ENCODE results near the gene LDLRAD4. TPM values are rescaled to one million over a fixed set of nuclear protein-coding genes. Genes with fewer than 3 reads are reported as not detected.

LDLRAD4 gene
- total RNA-seq, 1 donor from 2014 or later = 24.7 TPM

DNA sequence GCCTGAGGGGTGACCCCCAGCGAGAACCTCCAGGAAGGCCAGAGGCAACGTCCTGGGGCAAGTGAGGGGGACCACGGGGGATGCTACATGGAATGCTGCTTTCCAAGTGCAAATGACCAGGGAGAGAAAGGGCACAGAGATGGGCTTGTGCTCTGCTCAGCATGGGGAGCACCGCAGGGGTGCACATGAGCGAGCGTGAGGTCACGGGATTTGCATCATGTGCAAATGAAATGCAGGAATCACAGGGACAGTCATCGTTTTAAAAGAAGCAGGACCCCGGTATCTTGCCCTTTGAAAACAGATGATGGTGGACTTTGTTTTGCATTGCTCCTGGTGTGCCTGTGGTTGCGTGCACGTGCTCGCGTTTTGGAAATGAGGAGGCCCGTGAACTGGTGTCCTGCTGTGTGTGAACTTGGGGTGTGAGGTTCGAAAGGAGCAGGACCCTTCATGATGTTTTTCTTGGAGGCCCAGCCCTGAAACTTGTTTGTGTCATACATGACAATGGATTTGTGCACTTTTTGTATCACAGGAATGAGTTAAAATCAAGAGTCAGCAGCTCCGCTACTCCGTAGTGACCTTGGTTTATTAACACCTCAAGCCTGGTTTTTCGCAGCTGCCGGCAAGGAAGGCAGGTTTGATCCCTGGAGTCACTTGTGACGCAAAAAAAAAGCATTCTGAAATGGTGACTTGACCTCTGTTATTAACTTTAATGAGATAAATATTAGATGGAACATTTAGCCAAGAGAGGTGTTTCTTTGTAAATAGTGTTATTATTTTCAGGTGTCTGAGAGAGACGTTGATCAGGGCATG, 234.5 kb downstream of the LDLRAD4 start:
- intact Hi-C loops (cut with micrococcal nuclease) = no loop called here

DNA sequence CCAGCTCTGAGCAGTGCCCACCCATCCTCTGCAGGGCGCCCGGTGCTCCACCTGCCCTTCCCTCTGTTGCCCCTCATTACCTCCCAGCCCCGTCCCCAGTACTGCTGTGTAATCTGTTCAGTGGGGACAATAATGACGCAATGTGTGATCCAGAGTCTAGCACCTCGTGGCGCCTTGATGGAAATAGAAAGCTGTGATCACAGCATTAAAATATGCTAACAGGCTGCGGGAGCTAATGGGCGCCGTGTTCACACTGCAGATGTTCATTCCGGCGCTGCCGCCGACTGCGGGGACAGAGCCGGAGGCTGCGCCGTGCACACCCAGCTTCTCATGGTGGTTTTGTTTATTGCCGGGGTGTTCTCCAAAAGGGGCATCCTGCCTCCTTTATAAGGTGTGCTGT, 235.2 kb downstream of the LDLRAD4 start:
- intact Hi-C loops (cut with micrococcal nuclease) = no loop called here

DNA sequence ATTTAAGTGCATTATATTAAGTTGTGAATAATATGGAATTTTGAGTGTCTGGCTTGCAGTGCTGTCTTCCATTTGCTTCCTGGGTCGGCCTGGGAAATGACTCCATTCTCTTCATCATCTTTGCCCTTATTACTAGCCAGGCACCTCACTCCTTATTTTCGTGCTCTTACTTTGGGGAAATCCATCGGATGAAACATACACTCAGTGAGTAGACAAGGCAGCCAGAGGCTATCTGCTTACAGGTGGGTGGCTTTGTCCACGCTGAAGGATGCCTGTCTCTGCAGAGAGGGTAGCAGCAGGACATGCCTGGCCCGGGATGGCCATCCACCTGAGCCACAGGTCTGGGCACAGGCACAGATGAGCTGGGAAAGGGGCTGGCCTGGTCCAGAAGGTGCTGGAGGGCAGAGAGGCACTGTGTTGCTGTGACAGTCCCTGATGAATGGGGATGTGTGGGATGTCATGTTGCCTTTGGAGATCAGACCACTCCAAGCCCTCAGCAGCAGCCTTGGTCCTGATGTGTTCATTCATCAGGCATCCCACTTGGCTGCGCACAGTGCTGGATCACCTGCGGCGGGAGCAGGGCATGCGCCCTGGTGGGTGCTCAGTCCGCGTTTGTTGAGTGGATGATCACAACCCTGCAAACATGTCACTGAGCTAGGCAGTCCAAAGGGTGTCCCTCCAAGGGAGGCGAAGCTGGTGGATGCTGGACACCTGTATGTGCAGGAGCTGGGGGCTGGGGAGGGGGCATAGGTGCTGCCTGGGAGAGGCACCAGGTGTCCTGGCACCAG, 236.0 kb downstream of the LDLRAD4 start:
- intact Hi-C loops (cut with micrococcal nuclease) = no loop called here

- intact Hi-C loops (cut with micrococcal nuclease) = no loop called here
These were observed 236.9 kb downstream of the LDLRAD4 start for GRCh38 chr18:13455471-13455870.

GRCh38 chr18:13455960-13456481, 237.5 kb downstream of the LDLRAD4 start:
- intact Hi-C loops (cut with micrococcal nuclease) = no loop called here

DNA sequence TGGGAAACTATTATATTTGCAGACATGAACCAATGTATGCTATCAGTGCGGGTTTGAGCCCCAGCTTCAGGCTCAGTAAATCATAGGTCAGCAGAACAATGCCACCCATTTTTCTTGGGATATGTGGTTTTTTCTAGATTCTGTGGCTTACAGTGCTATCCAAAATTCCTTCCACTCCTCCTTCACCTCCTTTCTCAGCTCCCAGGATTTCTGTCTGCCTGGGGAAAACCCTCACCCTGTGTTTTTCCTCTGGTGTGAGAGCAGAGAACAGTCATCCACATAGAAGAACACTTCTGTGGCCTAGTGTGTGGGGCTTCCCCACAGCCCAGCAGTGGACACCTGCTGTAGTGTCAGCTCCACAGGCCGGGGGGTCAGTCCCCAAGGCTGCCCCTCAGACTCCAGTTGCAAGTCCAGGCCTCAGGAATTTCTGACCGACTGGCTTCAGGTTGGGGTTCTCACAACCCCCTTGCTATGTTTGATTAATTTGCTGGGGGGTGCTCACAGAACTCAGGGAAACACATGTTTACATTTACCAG, 238.2 kb downstream of the LDLRAD4 start:
- intact Hi-C loops (cut with micrococcal nuclease) = no loop called here

DNA sequence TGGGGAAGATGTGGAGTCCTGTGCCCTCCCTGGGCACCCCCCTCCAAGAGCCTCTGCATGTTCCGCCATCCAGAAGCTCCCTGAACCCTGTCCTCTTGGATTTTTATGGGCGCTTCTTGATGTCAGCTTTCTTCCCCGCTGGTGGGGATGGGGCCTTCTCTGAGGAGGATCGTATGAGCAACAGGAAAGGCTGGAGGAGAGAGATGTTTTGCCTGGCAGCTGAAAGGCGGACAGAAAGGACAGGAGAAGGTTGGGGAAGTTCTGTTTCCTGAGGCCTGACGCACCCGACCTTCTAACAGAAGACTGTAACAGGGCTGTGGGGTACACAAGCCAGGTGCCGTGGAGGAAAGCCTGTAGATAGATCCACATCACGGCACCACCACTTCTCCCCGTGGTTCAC, 238.8 kb downstream of the LDLRAD4 start:
- intact Hi-C loops (cut with micrococcal nuclease) = no loop called here

- intact Hi-C loops (cut with micrococcal nuclease) = no loop called here
These were observed 242.4 kb downstream of the LDLRAD4 start for GRCh38 chr18:13460946-13461345.

GRCh38 chr18:13461469-13461868, 242.9 kb downstream of the LDLRAD4 start:
- intact Hi-C loops (cut with micrococcal nuclease) = no loop called here

- intact Hi-C loops (cut with micrococcal nuclease) = no loop called here
These were observed 243.4 kb downstream of the LDLRAD4 start for GRCh38 chr18:13461936-13462335.

GRCh38 chr18:13462686-13463085, 244.1 kb downstream of the LDLRAD4 start:
- intact Hi-C loops (cut with micrococcal nuclease) = no loop called here

GRCh38 chr18:13463526-13464210, 245.1 kb downstream of the LDLRAD4 start:
- intact Hi-C loops (cut with micrococcal nuclease) = loop anchor here (2.0 kb wide), 2 partner anchors 115 to 247 kb away; no protein-coding TSS in a partner anchor

DNA sequence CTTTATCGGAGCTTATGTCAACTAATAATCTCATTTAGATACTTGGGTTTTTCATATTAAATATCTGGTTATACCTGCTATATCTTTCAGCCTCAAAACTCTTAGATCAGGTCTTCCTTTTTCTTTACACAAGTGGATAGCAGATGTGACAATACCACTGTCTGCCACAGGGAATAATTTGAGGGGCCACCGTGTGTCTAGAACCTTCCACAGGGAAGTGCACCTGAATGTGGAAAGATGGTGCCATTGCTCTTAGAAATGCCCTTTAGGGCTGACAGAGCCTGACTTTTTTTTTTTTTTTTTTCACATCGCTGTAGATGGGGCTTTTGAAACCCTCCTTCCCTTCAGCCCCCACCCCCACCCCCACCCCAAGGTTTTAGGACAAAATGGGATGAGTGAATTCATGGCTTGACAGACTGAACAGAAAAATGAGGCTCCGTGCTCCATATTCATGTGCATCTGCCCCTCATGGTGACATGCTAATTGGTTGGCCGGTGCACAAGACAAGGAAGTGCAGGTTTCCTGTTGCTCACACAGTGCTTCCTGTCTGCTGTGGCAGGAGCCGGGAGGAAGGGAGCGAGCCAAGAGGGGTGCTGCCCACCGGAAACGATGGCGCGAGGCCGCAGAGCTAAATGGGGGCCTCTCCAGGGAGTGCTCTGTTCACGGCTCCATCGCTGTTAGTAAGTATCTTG, 246.0 kb downstream of the LDLRAD4 start:
- intact Hi-C loops (cut with micrococcal nuclease) = loop anchor here (1.0 to 5.0 kb wide), 6 partner anchors 26 to 263 kb away; partner anchors contain the start of genes FAM210A and RNMT

DNA sequence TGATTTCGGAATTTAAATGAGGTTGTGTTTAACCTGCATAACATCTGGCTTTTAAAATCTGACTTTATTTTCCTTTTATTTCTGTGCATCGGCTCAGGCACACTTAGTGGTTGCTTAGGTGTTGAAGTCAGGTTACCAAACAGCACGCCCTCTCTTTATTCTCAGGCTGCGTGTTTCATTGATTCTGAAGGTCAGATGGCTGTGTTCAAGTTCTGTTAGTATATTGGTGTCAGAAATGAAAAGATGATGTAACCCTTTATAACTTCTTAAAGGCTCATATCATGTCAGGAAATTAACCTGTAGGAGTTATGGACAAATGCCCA, 246.5 kb downstream of the LDLRAD4 start:
- intact Hi-C loops (cut with micrococcal nuclease) = loop anchor here (1.0 to 5.0 kb wide), 6 partner anchors 27 to 262 kb away; partner anchors contain the start of genes FAM210A and RNMT

- intact Hi-C loops (cut with micrococcal nuclease) = loop anchor here (1.0 to 5.0 kb wide), 6 partner anchors 27 to 262 kb away; partner anchors contain the start of genes FAM210A and RNMT
These were observed 246.9 kb downstream of the LDLRAD4 start for GRCh38 chr18:13465476-13465875.

DNA sequence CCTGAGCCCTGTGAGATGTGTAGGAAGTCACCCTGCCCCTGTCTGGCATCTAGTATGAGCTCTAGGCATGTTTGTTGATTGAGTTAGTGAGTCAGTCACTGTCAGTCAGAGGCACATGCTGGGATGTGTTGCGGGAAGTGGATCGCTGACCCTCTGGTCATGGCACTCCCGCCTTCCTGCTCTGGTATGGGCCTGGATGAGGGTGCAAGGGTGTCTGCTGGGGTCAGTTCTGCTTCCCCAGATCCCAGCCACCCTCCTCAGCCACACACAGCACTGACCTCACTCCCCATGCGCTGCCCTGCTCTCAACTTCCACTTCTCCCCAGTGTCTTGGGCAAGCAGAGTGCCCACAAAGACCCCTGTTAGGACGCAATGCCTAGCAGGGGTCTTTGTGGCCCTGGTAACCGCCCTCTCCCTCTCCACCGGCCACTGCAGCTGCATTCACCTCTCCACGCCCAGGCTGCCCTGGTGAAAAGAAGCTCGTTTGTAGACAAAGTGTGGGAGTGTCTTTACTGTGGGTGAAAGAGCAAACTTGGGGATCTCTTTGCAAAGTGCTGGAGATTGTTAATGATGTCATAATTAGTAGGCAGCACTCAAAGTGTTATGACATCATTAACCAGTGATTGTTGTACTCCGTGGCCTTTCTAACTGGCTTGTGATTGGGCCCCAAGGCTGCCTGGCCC, 252.1 kb downstream of the LDLRAD4 start:
- intact Hi-C loops (cut with micrococcal nuclease) = no loop called here

DNA sequence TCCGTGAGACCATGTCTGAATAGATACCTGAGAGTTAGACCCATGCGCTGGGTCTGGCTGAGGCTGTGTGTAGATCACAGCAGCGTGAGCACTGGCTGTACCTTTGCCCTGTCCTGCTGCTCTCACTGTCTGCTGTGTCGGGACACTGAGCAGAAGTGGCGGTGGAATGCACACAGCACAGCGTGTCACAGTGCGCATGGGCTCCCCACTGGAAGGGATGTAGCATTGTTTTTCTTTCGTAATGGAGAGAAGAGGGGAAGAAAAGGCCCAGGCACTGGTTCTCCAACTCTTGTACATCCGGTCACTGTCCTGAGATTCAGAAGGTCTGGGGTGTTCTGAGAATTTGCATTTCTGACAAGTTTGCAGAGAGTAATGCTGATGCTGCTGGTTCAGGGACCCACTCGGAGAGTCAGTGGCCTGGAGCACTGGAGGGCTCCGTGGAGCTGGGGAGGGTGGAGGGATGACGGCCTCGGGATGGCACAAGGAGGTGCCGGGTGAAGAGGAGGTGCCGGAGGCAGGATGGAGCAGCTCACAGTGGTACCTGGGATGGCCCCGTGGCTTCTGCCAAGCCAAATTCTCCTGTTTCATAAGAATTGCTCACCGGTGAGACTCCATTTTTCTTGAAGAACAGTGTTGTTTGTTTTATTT, 252.8 kb downstream of the LDLRAD4 start:
- intact Hi-C loops (cut with micrococcal nuclease) = no loop called here

DNA sequence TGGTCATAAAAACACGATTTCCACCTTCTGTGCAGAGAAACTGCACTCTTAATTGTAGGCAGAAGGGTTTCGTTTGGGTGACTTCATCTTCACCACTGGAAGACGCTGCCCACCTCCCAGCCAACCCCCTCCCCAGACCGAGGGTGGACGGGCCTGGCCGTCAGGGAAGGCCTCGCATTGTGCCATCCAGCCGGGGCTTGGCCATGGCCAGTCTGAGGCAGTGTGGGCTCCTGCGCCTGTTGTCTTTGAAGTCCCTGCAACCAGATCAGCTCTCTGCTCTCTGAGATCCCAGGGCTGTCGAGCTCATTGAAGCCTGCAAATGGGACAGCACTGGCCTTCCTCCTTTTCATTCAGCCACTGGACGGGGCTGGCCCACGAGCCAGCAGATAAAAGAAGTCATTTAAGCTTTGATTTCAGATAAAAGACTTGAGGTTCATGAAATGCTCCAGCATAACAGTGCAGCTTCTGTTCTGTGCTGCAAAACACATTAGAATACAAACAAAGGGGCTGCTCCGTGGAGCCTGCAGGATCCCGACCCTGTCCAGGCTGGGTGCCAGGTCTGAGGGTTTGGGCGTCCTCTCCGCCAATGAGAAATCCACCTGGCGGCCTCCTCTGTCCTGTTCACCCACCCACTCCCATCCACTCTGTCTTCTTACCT, 253.5 kb downstream of the LDLRAD4 start:
- intact Hi-C loops (cut with micrococcal nuclease) = no loop called here

- intact Hi-C loops (cut with micrococcal nuclease) = no loop called here
These were observed 255.2 kb downstream of the LDLRAD4 start for GRCh38 chr18:13473751-13474150.
